Tibial nerve (tissue), 4 donors: ENCODE results near the gene CDH4. TPM values are rescaled to one million over a fixed set of nuclear protein-coding genes. Genes with fewer than 3 reads are reported as not detected.

Experiments used
- DNase-seq, 2 donors: peaks; one replicate each; pipeline ENCODE4 v3.0.0-alpha.2; 2019; ENCODE audit warnings: low spot score in 2 of 2
- H3K27ac ChIP-seq, 4 donors: fragments of 200-600 bp; sonication (generic) in 3 of 4; one replicate each; pipeline ENCODE4 v1.5.1; 2017 to 2019; ENCODE audit warnings: mild to moderate bottlenecking in 1 of 4
- H3K27me3 ChIP-seq, 2 donors: fragments of 200-600 bp; sonication (generic) in 1 of 2; one replicate each; pipeline versions ENCODE4 v1.5.1 to v1.6.0; 2017 to 2019
- H3K36me3 ChIP-seq, 3 donors: fragments of 200-600 bp; sonication (generic); one replicate each; pipeline ENCODE4 v1.5.1; 2018 to 2019
- H3K4me1 ChIP-seq, 4 donors: fragments of 200-600 bp; sonication (generic) in 3 of 4; one replicate each; pipeline ENCODE4 v1.5.1; 2017 to 2019
- H3K4me3 ChIP-seq, 4 donors: fragments of 200-600 bp; sonication (generic) in 3 of 4; one replicate each; pipeline ENCODE4 v1.5.1; 2017 to 2019; ENCODE audit warnings: mild to moderate bottlenecking in 1 of 4, moderate library complexity in 1 of 4
- H3K9me3 ChIP-seq, 4 donors: fragments of 200-600 bp; sonication (generic) in 3 of 4; one replicate each; pipeline ENCODE4 v1.5.1; 2017 to 2019
- EP300 ChIP-seq, 2 donors: sonication (generic); formaldehyde crosslinking; IDR thresholded peaks; one replicate each; pipeline ENCODE4 v1.6.1; 2017; ENCODE audit warnings: antibody characterized with exemption in 2 of 2, mild to moderate bottlenecking in 1 of 2
- POLR2A ChIP-seq, 2 donors: fragments of 450-650 bp; IDR thresholded peaks; one replicate each; pipeline ENCODE4 v1.6.1; 2017; ENCODE audit warnings: antibody characterized with exemption in 2 of 2, mild to moderate bottlenecking in 2 of 2, moderate library complexity in 2 of 2
- WGBS, 2 donors: methylation state at CpG; one replicate each; pipeline ENCODE4 v1.1.5; 2018; 5-methylcytosine and 5-hydroxymethylcytosine counted together
- total RNA-seq, 4 donors: library from RNA; depleted of rRNA; stranded (reverse); fragments of >200 nt; gene quantifications; one replicate each; pipeline ENCODE4 v1.1.0, GENCODE V29; 2016
- TF ChIP-seq, protein P1 (sequence below), 5 experiments: fragments of 200-600 bp in 3 of 5; fragments of 450-650 bp in 2 of 5; sonication (generic) in 3 of 5; IDR thresholded peaks; one replicate each; pipeline ENCODE4 v1.5.1; 2016 to 2019; ENCODE audit warnings: antibody characterized with exemption in 5 of 5, mild to moderate bottlenecking in 3 of 5, moderate library complexity in 2 of 5

The CDH4 gene
- total RNA-seq, 4 donors from 2014 or later: 0.78 to 2.3 (median 1.0) TPM

DNA sequence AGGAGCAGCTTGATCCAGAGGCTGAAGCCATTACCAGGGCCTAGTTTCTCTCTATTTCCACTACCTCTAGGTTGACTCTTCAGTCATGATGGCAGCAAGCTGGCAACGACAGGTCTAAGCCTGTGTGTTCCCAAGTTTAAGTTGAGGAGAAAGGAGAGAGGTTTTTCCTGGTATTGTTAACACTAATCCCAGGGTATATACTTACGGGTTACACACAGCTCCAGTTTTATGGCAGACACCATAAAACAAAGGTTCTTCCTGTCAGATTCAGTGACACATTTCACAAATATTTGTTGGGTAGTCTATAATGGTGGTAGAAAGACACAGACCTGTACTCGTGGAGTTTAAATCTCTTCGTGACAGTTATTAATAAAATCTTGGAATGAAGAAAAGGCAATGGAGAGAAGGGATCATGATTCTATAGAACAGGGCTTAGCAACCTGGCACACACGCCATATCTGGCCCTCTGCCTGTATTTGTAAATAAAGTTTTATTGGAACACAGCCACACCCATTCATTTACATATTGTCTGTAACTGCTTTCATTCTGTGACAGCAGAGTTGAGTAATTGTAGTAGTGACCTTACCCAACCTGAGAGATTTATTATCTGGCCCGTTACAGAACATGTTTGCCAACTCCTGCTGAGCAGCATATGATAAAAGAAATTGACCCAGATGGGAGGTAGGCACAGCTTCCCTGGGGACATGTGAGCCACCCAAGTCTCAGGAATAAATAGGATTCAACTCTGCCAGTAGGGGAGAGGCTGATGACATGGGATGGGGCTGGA is 323.3 kb downstream of the CDH4 start:
- no peak for TF ChIP-seq POLR2A (IDR thresholded peaks at IDR 0.05)
- TF ChIP-seq EP300 (IDR thresholded peaks at IDR 0.05): no peak
- TF ChIP-seq, protein P1, sequence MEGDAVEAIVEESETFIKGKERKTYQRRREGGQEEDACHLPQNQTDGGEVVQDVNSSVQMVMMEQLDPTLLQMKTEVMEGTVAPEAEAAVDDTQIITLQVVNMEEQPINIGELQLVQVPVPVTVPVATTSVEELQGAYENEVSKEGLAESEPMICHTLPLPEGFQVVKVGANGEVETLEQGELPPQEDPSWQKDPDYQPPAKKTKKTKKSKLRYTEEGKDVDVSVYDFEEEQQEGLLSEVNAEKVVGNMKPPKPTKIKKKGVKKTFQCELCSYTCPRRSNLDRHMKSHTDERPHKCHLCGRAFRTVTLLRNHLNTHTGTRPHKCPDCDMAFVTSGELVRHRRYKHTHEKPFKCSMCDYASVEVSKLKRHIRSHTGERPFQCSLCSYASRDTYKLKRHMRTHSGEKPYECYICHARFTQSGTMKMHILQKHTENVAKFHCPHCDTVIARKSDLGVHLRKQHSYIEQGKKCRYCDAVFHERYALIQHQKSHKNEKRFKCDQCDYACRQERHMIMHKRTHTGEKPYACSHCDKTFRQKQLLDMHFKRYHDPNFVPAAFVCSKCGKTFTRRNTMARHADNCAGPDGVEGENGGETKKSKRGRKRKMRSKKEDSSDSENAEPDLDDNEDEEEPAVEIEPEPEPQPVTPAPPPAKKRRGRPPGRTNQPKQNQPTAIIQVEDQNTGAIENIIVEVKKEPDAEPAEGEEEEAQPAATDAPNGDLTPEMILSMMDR (IDR thresholded peaks at IDR 0.05): no peak
- no peaks in the 10 kb centered on the region for H3K4me1 ChIP-seq
- H3K27ac ChIP-seq: no peak overlapping the region
- H3K4me3 ChIP-seq: no peak overlapping the region
- H3K9me3 ChIP-seq: no peaks in the 10 kb centered on the region
- DNase-seq: no peak
- H3K27me3 ChIP-seq: no peaks in the 10 kb centered on the region
- WGBS, 2 donors: 55 to 57% methylated on average over 6 of the region's 6 CpGs
- no peaks in the 10 kb centered on the region for H3K36me3 ChIP-seq

DNA sequence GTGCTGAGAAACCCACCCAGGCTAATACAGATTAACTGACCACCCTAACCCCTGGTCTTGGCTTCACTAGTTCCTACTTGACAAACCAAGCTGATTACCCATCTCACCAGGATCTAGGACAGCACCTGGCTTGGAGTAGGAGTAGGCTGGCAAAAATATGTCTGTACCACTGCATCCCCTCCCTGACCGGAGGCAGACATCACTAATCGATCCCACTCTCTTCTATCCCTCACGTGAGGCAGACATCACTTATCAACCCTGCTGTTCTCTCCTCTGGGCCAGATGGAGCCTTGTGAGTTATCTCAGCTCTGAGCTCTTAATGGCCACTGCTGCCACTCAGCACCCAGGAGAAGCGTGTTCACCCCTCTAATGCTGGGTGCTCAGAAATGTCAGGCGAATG is 324.3 kb downstream of the CDH4 start:
- H3K27me3 ChIP-seq: no peaks in the 10 kb centered on the region
- DNase-seq: no peak
- H3K36me3 ChIP-seq: no peaks in the 10 kb centered on the region
- no peak overlapping the region for H3K4me3 ChIP-seq
- H3K4me1 ChIP-seq: no peaks in the 10 kb centered on the region
- no peaks in the 10 kb centered on the region for H3K9me3 ChIP-seq
- TF ChIP-seq, protein P1 (IDR thresholded peaks at IDR 0.05): no peak
- TF ChIP-seq POLR2A (IDR thresholded peaks at IDR 0.05): no peak
- no peak for TF ChIP-seq EP300 (IDR thresholded peaks at IDR 0.05)
- H3K27ac ChIP-seq: no peak overlapping the region
- WGBS, 2 donors: 86% methylated on average over 5 of the region's 5 CpGs

- Histone ChIP-seq H3K4me1 (no peaks in the 10 kb centered on the region), H3K4me3 (no peak overlapping the region), H3K27me3 (no peaks in the 10 kb centered on the region), H3K9me3 (no peaks in the 10 kb centered on the region), H3K27ac (no peak overlapping the region), H3K36me3 (no peaks in the 10 kb centered on the region)
- DNase-seq: no peak
- TF ChIP-seq, protein P1 (IDR thresholded peaks at IDR 0.05): no peak
- TF ChIP-seq EP300 (IDR thresholded peaks at IDR 0.05): no peak
- TF ChIP-seq POLR2A (IDR thresholded peaks at IDR 0.05): no peak
- WGBS, 2 donors: 81 to 94% methylated on average over 1 of the region's 1 CpG
These were observed 325.0 kb downstream of the CDH4 start for GRCh38 chr20:61577065-61577464.

DNA sequence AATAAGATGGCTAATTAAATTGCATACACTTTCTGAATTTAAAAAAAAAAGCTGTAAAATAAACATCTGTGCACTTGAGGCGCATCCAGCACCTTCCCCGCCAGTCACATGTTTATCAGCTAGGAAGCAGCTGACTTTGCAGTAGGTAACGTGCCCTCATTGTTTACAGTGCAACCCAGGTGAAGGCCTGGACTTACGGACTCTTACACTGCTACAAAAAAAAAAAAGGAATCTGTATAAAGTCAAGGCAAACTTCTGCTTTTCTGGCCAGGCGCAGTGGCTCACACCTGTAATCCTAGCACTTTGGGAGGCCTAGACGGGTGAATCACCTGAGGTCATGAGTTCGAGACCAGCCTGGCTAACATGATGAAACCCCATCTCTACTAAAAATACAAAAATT is 327.8 kb downstream of the CDH4 start:
- TF ChIP-seq, protein P1 (IDR thresholded peaks at IDR 0.05): no peak
- no peak for TF ChIP-seq EP300 (IDR thresholded peaks at IDR 0.05)
- TF ChIP-seq POLR2A (IDR thresholded peaks at IDR 0.05): no peak
- Histone ChIP-seq H3K4me3 (no peak overlapping the region), H3K27me3 (no peaks in the 10 kb centered on the region), H3K27ac (no peak overlapping the region), H3K36me3 (no peaks in the 10 kb centered on the region), H3K4me1 (no peaks in the 10 kb centered on the region), H3K9me3 (no peaks in the 10 kb centered on the region)
- WGBS, 2 donors: 89 to 91% methylated on average over 7 of the region's 7 CpGs
- DNase-seq: no peak

GRCh38 chr20:61580958-61581824 is 329.1 kb downstream of the CDH4 start:
- whole genome bisulfite sequencing, 2 donors: 80 to 86% methylated on average over 14 to 15 of the region's 16 CpGs
- DNase-seq: no peak
- TF ChIP-seq, protein P1 (IDR thresholded peaks at IDR 0.05): no peak
- no peak for TF ChIP-seq EP300 (IDR thresholded peaks at IDR 0.05)
- no peak for TF ChIP-seq POLR2A (IDR thresholded peaks at IDR 0.05)

More at GRCh38 chr20:61580958-61581824, 329.1 kb downstream of the CDH4 start:
- no peak overlapping the region for H3K27ac ChIP-seq
- no peak overlapping the region for H3K4me3 ChIP-seq
- H3K4me1 ChIP-seq: no peaks in the 10 kb centered on the region
- H3K36me3 ChIP-seq: no peaks in the 10 kb centered on the region
- no peaks in the 10 kb centered on the region for H3K27me3 ChIP-seq
- H3K9me3 ChIP-seq: no peaks in the 10 kb centered on the region
